Aorta (tissue), 5 donors: ENCODE measurements around the gene PACSIN2. TPM values are rescaled to one million over a fixed set of nuclear protein-coding genes. Genes with fewer than 3 reads are reported as not detected.

Experiments
- ATAC-seq: fragments of 200-7000 bp; cut with Tn5 transposase; one replicate; pipeline ENCODE4 v1.9.1; 2022; ENCODE audit warnings: moderate library complexity; ENCODE audit not compliant: low FRiP score
- DNase-seq, 2 donors: peaks; one replicate each; pipeline ENCODE4 v3.0.0-alpha.2; 2020
- H3K27ac ChIP-seq, 2 donors: one replicate each; pipeline ENCODE4 v1.5.1; 2013; ENCODE audit warnings: low read length in 2 of 2, mild to moderate bottlenecking in 2 of 2, moderate library complexity in 2 of 2, control low read depth in 1 of 2, inconsistent platforms in 1 of 2, low read depth in 1 of 2
- H3K27me3 ChIP-seq, 2 donors: one replicate each; pipeline ENCODE4 v1.6.1; 2013; ENCODE audit warnings: control low read depth in 1 of 2, low read length in 1 of 2, mild to moderate bottlenecking in 1 of 2, moderate library complexity in 1 of 2; ENCODE audit not compliant: insufficient read depth in 2 of 2, control insufficient read depth in 1 of 2
- H3K36me3 ChIP-seq, 2 donors: one replicate each; pipeline ENCODE4 v1.6.1; 2013; ENCODE audit warnings: control low read depth in 1 of 2, low read length in 1 of 2, mild to moderate bottlenecking in 1 of 2; ENCODE audit not compliant: insufficient read depth in 2 of 2, control insufficient read depth in 1 of 2
- H3K4me1 ChIP-seq, 2 donors: one replicate each; pipeline ENCODE4 v1.6.1; 2013; ENCODE audit warnings: low read length in 2 of 2, control low read depth in 1 of 2, mild to moderate bottlenecking in 1 of 2, moderate library complexity in 1 of 2; ENCODE audit not compliant: insufficient read depth in 2 of 2, control insufficient read depth in 1 of 2
- H3K4me3 ChIP-seq, 2 donors: one replicate each; pipeline ENCODE4 v1.5.1; 2013; ENCODE audit warnings: low read length in 2 of 2, control low read depth in 1 of 2, mild to moderate bottlenecking in 1 of 2
- H3K9me3 ChIP-seq: one replicate; pipeline ENCODE4 v1.6.1; 2013; ENCODE audit warnings: mild to moderate bottlenecking, low read length; ENCODE audit not compliant: control insufficient read depth
- WGBS, 2 donors: extraction: QIAGEN DNeasy Blood & Tissue Kit; methylation state at CpG; one replicate each; pipeline ENCODE4 v1.1.7; 2013; 5-methylcytosine and 5-hydroxymethylcytosine counted together
- intact Hi-C, 2 donors: fragments of 100-400 bp; cut with DNase I; formaldehyde crosslinking; loops; one replicate each; pipeline versions ENCODE4 v1.14.2 to v1.15.0; 2022
- polyA plus RNA-seq, 2 donors: library from polyadenylated mRNA; stranded (reverse); fragments of 200-250 nt; gene quantifications; one replicate each; pipeline ENCODE4 v1.2.3, GENCODE V29; 2013
- total RNA-seq, 2 donors: library from RNA; stranded (reverse); fragmentation: NEBNext Ultra II Directional; extraction: Animal tissue kit (Norgen Biotek cat#: 25700); gene quantifications; one replicate each; pipeline ENCODE4 v1.2.1, GENCODE V29; 2021
- donor health status: healthy with polysubstance abuse.
- donor health status: Bipolar disorder and iron deficiency.
- donor health status: DM: no; HTN: no; CAD: no.
- donor health status: DM: no; HTN: no; CAD: no.
- donor health status: DM: yes; HTN: yes; CAD: no.

The PACSIN2 gene
- total and polyA plus RNA-seq, 4 donors = 50.5 to 127 (median 84.7) TPM

GRCh38 chr22:42825796-42826195, 189.2 kb downstream of the PACSIN2 start:
- WGBS, 2 donors = 14 to 23% methylated on average over 3 of the region's 3 CpGs
- Histone ChIP-seq H3K4me3 (no peak overlapping the region), H3K4me1 (no peaks in the 10 kb centered on the region), H3K36me3 (peaks cover 6 to 10% of the 10 kb centered on the region in 2 donors), H3K27me3 (no peaks in the 10 kb centered on the region), H3K9me3 (no peaks in the 10 kb centered on the region), H3K27ac (no peak overlapping the region)
- DNase-seq (no peak), ATAC-seq (no peak)
- intact Hi-C loops = no loop called here

GRCh38 chr22:42821386-42821785, 193.6 kb downstream of the PACSIN2 start:
- WGBS, 2 donors = 97 to 98% methylated on average over 3 of the region's 3 CpGs
- H3K27me3 ChIP-seq = no peaks in the 10 kb centered on the region
- no peak overlapping the region for H3K4me3 ChIP-seq
- DNase-seq (no peak), ATAC-seq (no peak)
- intact Hi-C loops = loop anchor here in 1 of 2 donors (2.0 kb wide), 1 partner anchor 159 kb away; no protein-coding TSS in a partner anchor
- H3K9me3 ChIP-seq = no peaks in the 10 kb centered on the region
- H3K27ac ChIP-seq = no peak overlapping the region
- no peaks in the 10 kb centered on the region for H3K4me1 ChIP-seq
- peaks cover 8 to 10% of the 10 kb centered on the region in 2 donors for H3K36me3 ChIP-seq

- Histone ChIP-seq H3K9me3 (no peaks in the 10 kb centered on the region), H3K27me3 (no peaks in the 10 kb centered on the region), H3K36me3 (peaks cover 10% of the 10 kb centered on the region in 2 donors), H3K4me3 (no peak overlapping the region), H3K27ac (no peak overlapping the region), H3K4me1 (no peaks in the 10 kb centered on the region)
- intact Hi-C loops = loop anchor here in 1 of 2 donors (2.0 kb wide), 1 partner anchor 157 kb away; no protein-coding TSS in a partner anchor
- no peak for DNase-seq
- no peak for ATAC-seq
- 31 to 51% methylated on average over 9 of the region's 9 CpGs for WGBS, 2 donors
These were observed 194.7 kb downstream of the PACSIN2 start for GRCh38 chr22:42820045-42820763.

Other genes starting within 250 kb of the PACSIN2 start
- gene ARFGAP3, start 157.9 kb downstream of the PACSIN2 start, total RNA-seq = 10 to 100 TPM; 45.9 to 60.5 TPM
- gene ARFGAP3, start 157.9 kb downstream of the PACSIN2 start, polyA plus RNA-seq = 10 to 100 TPM; 40.1 to 43.7 TPM
- 1 to 10 TPM; 3.0 to 5.9 TPM for gene TTLL1, start 74.2 kb upstream of the PACSIN2 start, total RNA-seq
- gene TTLL1, start 74.2 kb upstream of the PACSIN2 start, polyA plus RNA-seq = 1 to 10 TPM; 4.5 to 5.8 TPM
- not detected for gene BIK, start 95.6 kb upstream of the PACSIN2 start, total RNA-seq
- gene BIK, start 95.6 kb upstream of the PACSIN2 start, polyA plus RNA-seq = 1 to 10 TPM in 1 of 2 donors, under 1 TPM in 1; 0.23 to 1.6 TPM
- gene MCAT, start 128.2 kb upstream of the PACSIN2 start, total RNA-seq = 10 to 100 TPM in 1 of 2 donors, 1 to 10 TPM in 1; 9.8 to 10.0 TPM
- gene MCAT, start 128.2 kb upstream of the PACSIN2 start, polyA plus RNA-seq = 10 to 100 TPM in 1 of 2 donors, 1 to 10 TPM in 1; 6.5 to 12.8 TPM
- 100 to 1,000 TPM in 1 of 2 donors, 10 to 100 TPM in 1; 88.7 to 120 TPM for gene TSPO, start 136.4 kb upstream of the PACSIN2 start, total RNA-seq
- 100 to 1,000 TPM; 287 to 311 TPM for gene TSPO, start 136.4 kb upstream of the PACSIN2 start, polyA plus RNA-seq
- gene TTLL12, start 172.0 kb upstream of the PACSIN2 start, total RNA-seq = 10 to 100 TPM; 13.1 to 16.4 TPM
- 10 to 100 TPM; 12.2 to 13.6 TPM for gene TTLL12, start 172.0 kb upstream of the PACSIN2 start, polyA plus RNA-seq